Measurements from ENCODE around the gene LRRC4C. TPM values are rescaled to one million over a fixed set of nuclear protein-coding genes. Genes with fewer than 3 reads are reported as not detected.

The LRRC4C gene
- total and polyA plus RNA-seq, 10 of the 15 experiments (the other 5 are each of a cell fraction or from before 2014, with no cell fraction given) = 1.5 TPM; not detected in 9

GRCh38 chr11:41435531-41435930 is 23.9 kb downstream of the LRRC4C start:
- no peak for ATAC-seq
- no peaks in the 10 kb centered on the region for H3K27me3 ChIP-seq (replicated peaks in 1 of 2; ENCODE audit: control insufficient read depth in 2 of 2, insufficient read depth in 2 of 2, low read length in 1 of 2)
- intact Hi-C loops (cut with micrococcal nuclease; ENCODE audit: unreplicated experiment) = no loop called here
- no peaks in the 10 kb centered on the region for H3K4me1 ChIP-seq (ENCODE audit: control insufficient read depth, insufficient read depth, low read length)
- 28% methylated on average over 4 of the region's 4 CpGs for WGBS (ENCODE audit: insufficient coverage, insufficient replicate concordance, low lambda C conversion rate, missing lambda C conversion rate)
- H3K4me2 ChIP-seq (ENCODE audit: control insufficient read depth, insufficient read depth) = no peak overlapping the region
- in situ Hi-C loops (cut with MboI) = loop anchor here (25.0 kb wide), 1 partner anchor 1123 kb away; no protein-coding TSS in a partner anchor
- BruUV-seq (replicated peaks) = no TSS peak
- no peak for DNase-seq (ENCODE audit: low read depth, low spot score)
- no peaks in the 10 kb centered on the region for H3K36me3 ChIP-seq (ENCODE audit: control insufficient read depth in 2 of 2, insufficient read depth in 2 of 2, low read length in 1 of 2)
- H3K79me2 ChIP-seq (ENCODE audit: control insufficient read depth, insufficient read depth, low read length) = no peaks in the 10 kb centered on the region
- no peak overlapping the region for H3K27ac ChIP-seq (ENCODE audit: control insufficient read depth, insufficient read depth)
- SMC1A ChIA-PET (ENCODE audit: uncharacterized antibody, unreplicated experiment) = no interaction called here
- no peak overlapping the region for H2AFZ ChIP-seq (ENCODE audit: control insufficient read depth, low read depth, low read length)
- H3K4me3 ChIP-seq = no peak overlapping the region
- no peak for FAIRE-seq
- RAD21 ChIA-PET (ENCODE audit: unreplicated experiment) = no interaction called here
- TF ChIP-seq MYC (IDR thresholded peaks at IDR 0.05; ENCODE audit: insufficient read depth, insufficient read length, insufficient replicate concordance, low read length, severe bottlenecking) = no peak
- no peak for TF ChIP-seq CHD2 (IDR thresholded peaks at IDR 0.05; ENCODE audit: borderline replicate concordance, low read depth, low read length)
- no peak for TF ChIP-seq ZNF384 (IDR thresholded peaks at IDR 0.05; ENCODE audit: borderline replicate concordance, low read depth, low read length)
- TF ChIP-seq, protein P1, sequence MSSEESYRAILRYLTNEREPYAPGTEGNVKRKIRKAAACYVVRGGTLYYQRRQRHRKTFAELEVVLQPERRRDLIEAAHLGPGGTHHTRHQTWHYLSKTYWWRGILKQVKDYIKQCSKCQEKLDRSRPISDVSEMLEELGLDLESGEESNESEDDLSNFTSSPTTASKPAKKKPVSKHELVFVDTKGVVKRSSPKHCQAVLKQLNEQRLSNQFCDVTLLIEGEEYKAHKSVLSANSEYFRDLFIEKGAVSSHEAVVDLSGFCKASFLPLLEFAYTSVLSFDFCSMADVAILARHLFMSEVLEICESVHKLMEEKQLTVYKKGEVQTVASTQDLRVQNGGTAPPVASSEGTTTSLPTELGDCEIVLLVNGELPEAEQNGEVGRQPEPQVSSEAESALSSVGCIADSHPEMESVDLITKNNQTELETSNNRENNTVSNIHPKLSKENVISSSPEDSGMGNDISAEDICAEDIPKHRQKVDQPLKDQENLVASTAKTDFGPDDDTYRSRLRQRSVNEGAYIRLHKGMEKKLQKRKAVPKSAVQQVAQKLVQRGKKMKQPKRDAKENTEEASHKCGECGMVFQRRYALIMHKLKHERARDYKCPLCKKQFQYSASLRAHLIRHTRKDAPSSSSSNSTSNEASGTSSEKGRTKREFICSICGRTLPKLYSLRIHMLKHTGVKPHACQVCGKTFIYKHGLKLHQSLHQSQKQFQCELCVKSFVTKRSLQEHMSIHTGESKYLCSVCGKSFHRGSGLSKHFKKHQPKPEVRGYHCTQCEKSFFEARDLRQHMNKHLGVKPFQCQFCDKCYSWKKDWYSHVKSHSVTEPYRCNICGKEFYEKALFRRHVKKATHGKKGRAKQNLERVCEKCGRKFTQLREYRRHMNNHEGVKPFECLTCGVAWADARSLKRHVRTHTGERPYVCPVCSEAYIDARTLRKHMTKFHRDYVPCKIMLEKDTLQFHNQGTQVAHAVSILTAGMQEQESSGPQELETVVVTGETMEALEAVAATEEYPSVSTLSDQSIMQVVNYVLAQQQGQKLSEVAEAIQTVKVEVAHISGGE (CRISPR knock-in tag; IDR thresholded peaks at IDR 0.05) = no peak
- TF ChIP-seq ZSCAN29 (IDR thresholded peaks at IDR 0.05) = no peak
- TF ChIP-seq RAD21 (IDR thresholded peaks at IDR 0.05; ENCODE audit: insufficient read depth, low read depth, low read length) = no peak
- TF ChIP-seq ZBED1 (IDR thresholded peaks at IDR 0.05; ENCODE audit: borderline replicate concordance) = no peak
- no peak for TF ChIP-seq KDM1A (IDR thresholded peaks at IDR 0.05; ENCODE audit: borderline replicate concordance)
- TF ChIP-seq ZNF24 (IDR thresholded peaks at IDR 0.05) = no peak
- no peak for TF ChIP-seq MTA3 (IDR thresholded peaks at IDR 0.05; ENCODE audit: borderline replicate concordance, low read length)
- no peak for TF ChIP-seq NFYA (IDR thresholded peaks at IDR 0.05; ENCODE audit: borderline replicate concordance, low read depth, low read length)
- TF ChIP-seq PML (IDR thresholded peaks at IDR 0.05; ENCODE audit: low read length) = no peak
- no peak for TF ChIP-seq DPF2 (IDR thresholded peaks at IDR 0.05)
- TF ChIP-seq FOS (IDR thresholded peaks at IDR 0.05; ENCODE audit: borderline replicate concordance, extremely low read depth, insufficient read length) = no peak
- no peak for TF ChIP-seq NKRF (conservative IDR thresholded peaks at IDR 0.05)
- TF ChIP-seq LARP7 (IDR thresholded peaks at IDR 0.05) = no peak
- TF ChIP-seq, protein P2, sequence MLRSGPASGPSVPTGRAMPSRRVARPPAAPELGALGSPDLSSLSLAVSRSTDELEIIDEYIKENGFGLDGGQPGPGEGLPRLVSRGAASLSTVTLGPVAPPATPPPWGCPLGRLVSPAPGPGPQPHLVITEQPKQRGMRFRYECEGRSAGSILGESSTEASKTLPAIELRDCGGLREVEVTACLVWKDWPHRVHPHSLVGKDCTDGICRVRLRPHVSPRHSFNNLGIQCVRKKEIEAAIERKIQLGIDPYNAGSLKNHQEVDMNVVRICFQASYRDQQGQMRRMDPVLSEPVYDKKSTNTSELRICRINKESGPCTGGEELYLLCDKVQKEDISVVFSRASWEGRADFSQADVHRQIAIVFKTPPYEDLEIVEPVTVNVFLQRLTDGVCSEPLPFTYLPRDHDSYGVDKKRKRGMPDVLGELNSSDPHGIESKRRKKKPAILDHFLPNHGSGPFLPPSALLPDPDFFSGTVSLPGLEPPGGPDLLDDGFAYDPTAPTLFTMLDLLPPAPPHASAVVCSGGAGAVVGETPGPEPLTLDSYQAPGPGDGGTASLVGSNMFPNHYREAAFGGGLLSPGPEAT (IDR thresholded peaks at IDR 0.05; ENCODE audit: low read depth) = no peak
- TF ChIP-seq STAT3 (IDR thresholded peaks at IDR 0.05; ENCODE audit: low read depth, low read length) = no peak
- no peak for TF ChIP-seq TCF12 (IDR thresholded peaks at IDR 0.05; ENCODE audit: low read depth, low read length)
- POLR2A ChIA-PET = interaction anchor here (1.3 kb wide), 1 partner anchor 9 kb away, joined by 6 read pairs; no protein-coding TSS in a partner anchor
- no peak overlapping the region for H3K9ac ChIP-seq (ENCODE audit: control insufficient read depth, insufficient read depth, low read length)
- CTCF ChIA-PET = interaction anchor here (0.6 kb wide), 1 partner anchor 130 kb away, joined by 3 read pairs; no protein-coding TSS in a partner anchor
- no peaks in the 10 kb centered on the region for H4K20me1 ChIP-seq (ENCODE audit: control insufficient read depth, insufficient read depth)
- no peaks in the 10 kb centered on the region for H3K9me3 ChIP-seq (replicated peaks; ENCODE audit: control insufficient read depth, insufficient read depth, low read length)
